ENCODE data around the gene SRP14. TPM values are rescaled to one million over a fixed set of nuclear protein-coding genes. Genes with fewer than 3 reads are reported as not detected.
A peak's percentile ranks its signal among the peaks of the same experiment; 100 is the strongest.

The SRP14 gene
- total RNA-seq, 2 experiments from 2014 or later = 155 to 170 TPM

DNA sequence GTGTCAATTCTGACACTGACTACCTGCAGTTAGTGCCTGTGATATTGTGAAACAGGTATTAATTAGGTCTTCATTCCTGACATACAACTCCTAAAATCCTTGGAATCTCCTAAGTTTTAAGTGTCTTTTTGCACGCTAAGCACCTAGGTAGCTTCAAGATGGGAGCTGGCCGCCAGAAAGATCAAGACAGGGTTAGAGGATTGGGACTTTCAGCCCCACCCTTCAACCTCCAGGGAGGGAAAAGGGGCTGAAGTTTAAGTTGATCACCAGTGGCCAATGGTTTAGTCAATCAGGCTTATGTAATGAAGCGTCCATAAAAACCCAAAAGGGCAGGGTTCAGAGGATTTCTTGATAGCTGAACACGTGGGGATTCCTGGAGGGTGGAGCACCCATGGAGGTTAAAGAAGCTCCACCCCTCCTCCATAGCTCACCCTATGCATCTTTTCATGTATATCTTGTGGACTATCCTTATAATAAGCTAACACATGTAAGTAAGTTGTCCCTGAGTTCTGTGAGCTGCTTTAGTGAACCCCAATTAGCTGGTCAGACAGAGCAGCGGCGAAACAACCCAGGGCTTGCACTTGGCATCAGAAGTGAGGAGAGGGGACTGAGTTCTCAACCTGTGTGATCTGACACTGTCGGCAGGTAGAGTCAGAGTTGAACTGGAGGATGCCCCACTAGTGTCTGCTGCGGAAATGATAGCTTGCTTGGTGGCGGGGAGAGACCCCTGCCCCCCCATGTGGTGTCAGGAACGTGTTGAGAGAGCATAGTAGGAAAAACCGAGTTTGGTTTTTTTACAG, 12.8 kb upstream of the SRP14 start:
- Mint-ChIP-seq H3K27ac (no peak overlapping the region), H3K4me1 (peaks cover 49% of the 10 kb centered on the region), H3K9me3 (no peaks in the 10 kb centered on the region), H3K27me3 (no peaks in the 10 kb centered on the region), H3K36me3 (peaks cover 10% of the 10 kb centered on the region), H3K4me3 (no peak overlapping the region)
- POLR2A ChIA-PET = interaction anchor here (0.6 to 2.1 kb wide), 2 partner anchors 53 to 119 kb away, joined by 3 to 7 read pairs; no protein-coding TSS in a partner anchor
- DNase-seq (no peak), ATAC-seq (ENCODE audit: low read depth) (no peak)

DNA sequence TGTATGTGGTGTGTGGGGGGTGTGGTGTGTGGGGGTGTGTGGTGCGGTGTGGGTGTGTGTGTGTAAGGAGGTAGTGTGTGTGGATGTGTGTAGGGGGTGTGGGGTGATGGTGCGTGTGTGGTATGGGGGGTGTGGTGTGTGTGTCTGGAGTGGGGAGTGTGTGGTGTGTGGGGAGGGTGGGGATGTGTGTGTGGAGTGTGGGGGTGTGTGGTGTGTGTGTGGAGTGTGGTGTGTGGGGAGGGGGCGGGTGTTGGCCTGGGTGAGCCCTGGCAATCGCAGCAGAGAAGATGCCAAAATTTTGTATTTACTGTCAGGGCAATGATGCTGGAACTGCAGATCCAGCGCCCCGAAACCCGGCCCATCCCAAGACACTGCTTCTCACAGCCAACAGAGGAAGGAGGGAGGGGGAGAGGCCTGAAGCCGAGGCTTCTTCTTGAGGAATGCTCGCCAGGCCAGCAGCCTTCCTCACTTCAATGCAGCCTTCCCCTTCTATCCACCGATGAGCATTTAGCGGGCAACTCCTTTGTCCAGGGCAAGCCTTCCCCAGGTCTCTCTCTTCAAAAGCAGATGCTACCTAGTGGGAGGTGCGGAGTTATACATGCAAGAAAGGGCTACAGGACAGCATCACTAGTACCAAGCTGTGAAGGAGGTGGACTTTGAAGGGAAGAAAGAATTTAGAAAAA, 11.9 kb upstream of the SRP14 start:
- Mint-ChIP-seq H3K4me3 (no peak overlapping the region), H3K27ac (no peak overlapping the region), H3K4me1 (peaks cover 52% of the 10 kb centered on the region), H3K9me3 (no peaks in the 10 kb centered on the region), H3K36me3 (peaks cover 10% of the 10 kb centered on the region), H3K27me3 (no peaks in the 10 kb centered on the region)
- DNase-seq = no peak
- ATAC-seq (ENCODE audit: low read depth) = no peak
- POLR2A ChIA-PET = no interaction called here

DNA sequence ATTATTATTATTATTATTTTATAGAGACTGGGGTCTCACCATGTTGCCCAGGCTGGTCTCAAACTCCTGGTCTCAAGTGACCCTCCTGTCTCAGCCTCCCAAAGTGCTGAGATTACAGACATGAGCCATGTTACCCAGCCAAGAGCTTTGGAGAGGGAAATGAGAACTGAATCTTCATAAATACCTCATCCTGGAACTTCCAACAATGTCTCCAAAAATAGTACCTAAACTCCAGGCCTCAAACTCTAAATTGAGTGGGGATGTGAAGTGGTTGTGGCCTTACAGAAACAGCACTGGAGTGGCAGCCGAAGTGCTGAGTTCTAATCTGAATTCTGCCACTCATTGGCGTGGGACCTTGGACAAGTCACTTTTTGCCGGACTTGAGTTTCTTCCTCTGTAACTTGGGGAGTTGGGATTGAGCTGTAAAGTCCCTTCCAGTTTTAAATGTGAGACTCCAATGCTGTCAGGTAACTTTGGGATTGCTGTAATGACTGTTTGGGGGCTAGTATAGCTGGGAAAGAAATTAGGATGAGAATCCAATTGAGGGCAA, 10.0 kb upstream of the SRP14 start:
- no peak for DNase-seq
- no peaks in the 10 kb centered on the region for H3K9me3 Mint-ChIP-seq
- no peaks in the 10 kb centered on the region for H3K27me3 Mint-ChIP-seq
- H3K4me3 Mint-ChIP-seq = no peak overlapping the region
- POLR2A ChIA-PET = interaction anchor here (1.2 to 3.8 kb wide), 6 partner anchors 9 to 225 kb away, joined by 3 to 28 read pairs (median 9); partner anchors contain the start of genes BMF and SRP14
- peaks cover 48% of the 10 kb centered on the region for H3K4me1 Mint-ChIP-seq
- ATAC-seq (ENCODE audit: low read depth) = no peak
- peak overlapping the region; percentile 22 for H3K27ac Mint-ChIP-seq
- H3K36me3 Mint-ChIP-seq = peaks cover 10% of the 10 kb centered on the region

DNA sequence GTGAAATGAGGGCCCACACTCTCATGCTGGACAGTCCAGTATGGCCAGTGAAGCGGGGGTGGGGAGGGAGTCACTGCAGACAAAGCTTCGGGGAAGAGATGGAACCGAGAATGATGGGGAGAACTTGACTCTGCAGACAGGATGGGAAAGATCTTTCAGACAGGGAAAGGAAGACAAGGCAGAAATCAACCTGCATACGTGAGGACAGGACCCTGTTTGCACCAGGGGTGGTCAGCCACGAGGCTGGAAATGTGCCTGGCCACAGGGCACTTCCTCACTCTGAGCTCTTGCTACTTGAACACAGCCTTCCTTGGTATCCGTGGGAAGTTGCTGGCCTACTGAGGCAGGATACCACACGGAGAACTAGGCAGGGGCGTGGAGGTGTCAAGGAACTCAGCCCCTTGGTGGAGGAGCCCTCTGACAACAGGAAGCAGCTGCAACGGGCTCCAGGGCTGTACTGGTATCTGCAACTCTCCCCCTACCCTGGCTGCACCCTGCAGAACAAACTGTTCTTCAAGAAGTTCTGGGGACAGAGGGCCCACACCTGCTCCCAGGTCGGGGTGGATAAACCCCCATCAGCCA, 9.3 kb upstream of the SRP14 start:
- peak; percentile 27 for ATAC-seq (ENCODE audit: low read depth)
- Mint-ChIP-seq H3K27me3 (no peaks in the 10 kb centered on the region), H3K36me3 (peaks cover 10% of the 10 kb centered on the region), H3K4me3 (peak overlapping the region; percentile 65), H3K9me3 (no peaks in the 10 kb centered on the region), H3K27ac (peak overlapping the region; percentile 92), H3K4me1 (peaks cover 48% of the 10 kb centered on the region)
- DNase-seq = peak; percentile 47
- POLR2A ChIA-PET = interaction anchor here (0.5 to 3.8 kb wide), 11 partner anchors 8 to 260 kb away, joined by 3 to 28 read pairs (median 5); partner anchors contain the start of genes BMF, PLCB2 and SRP14

DNA sequence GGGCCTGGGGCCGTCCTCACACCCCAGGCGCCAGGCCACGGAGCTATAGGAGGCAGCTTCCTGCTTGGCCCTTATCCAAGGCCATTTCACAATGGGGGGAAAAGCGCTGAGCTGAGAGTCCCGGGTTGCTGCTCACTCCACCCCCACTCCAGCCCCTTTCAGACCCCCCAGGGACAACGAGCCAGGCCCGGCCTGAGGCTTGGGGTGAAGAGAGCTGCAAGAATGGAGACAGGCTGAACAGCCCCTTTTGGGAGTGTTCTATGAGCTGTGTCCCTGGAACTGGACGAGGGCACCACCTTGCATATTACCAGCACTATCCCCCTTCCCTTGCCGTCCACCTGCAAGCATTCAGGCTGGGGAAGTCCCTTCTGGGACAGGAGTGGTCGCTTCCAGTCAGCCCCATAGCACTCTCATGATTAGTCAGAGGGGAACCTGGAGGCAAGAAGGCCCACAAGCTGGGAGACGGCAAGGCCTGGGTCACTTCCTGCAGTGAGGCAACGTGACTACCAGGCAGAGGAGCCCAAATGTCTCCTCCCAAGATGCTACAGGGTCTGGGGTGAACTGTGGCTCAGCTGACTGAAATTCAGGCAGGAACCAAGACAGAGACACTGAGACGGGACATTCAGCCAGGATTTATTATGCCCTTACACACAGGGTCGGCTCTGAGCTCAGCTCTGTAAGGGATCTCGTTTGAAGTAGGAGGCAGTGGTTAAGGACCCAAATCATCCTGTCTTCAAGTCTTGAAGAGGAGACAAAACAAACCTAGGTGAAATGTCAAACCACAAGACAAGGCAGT, 8.6 kb upstream of the SRP14 start:
- Mint-ChIP-seq H3K4me3 (peak overlapping the region; percentile 65), H3K27ac (peak overlapping the region; percentile 92), H3K4me1 (peaks cover 46% of the 10 kb centered on the region), H3K36me3 (peaks cover 10% of the 10 kb centered on the region), H3K27me3 (no peaks in the 10 kb centered on the region), H3K9me3 (no peaks in the 10 kb centered on the region)
- peak; percentile 55 for DNase-seq
- POLR2A ChIA-PET = interaction anchor here (0.5 to 3.8 kb wide), 12 partner anchors 8 to 260 kb away, joined by 3 to 28 read pairs (median 5); partner anchors contain the start of genes BMF, PLCB2 and SRP14
- ATAC-seq (ENCODE audit: low read depth) = peak; percentile 76

DNA sequence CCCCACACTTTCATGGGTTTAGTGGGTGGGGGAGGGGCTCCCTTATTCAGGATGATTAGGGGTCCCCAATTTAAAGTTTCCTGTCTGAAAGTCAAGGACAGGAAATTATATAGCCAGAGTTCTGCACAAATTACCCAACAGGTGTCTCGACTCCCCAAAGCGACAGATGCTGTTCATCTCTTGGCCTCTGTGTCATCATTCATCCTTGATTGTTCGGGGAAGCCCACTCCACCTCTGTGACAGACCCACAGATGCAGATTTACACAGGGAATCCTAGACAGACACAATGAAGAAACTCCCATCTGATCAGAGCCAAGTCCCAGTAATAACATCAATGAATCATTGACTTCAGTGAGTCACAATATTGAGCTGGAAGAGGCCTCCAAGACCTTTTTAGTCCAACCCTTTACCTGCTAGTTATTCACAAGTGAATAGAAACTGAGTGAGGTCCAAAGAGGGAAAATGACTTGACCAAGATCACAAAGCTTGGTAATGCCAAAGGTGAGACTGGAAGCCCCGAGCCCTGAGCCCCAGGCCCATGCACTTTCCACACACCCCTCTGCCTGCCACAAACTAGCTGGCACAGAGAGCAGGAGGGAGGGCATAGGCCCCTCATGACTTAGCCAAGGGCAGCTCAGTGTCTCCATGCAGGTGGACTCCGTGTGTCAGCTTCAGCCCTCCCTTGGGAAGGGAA, 7.9 kb upstream of the SRP14 start:
- H3K9me3 Mint-ChIP-seq = no peaks in the 10 kb centered on the region
- ATAC-seq (ENCODE audit: low read depth) (no peak), DNase-seq (no peak)
- H3K27ac Mint-ChIP-seq = peak overlapping the region; percentile 10
- POLR2A ChIA-PET = interaction anchor here (0.8 to 3.8 kb wide), 8 partner anchors 7 to 261 kb away, joined by 3 to 28 read pairs (median 6); partner anchors contain the start of genes BMF, BUB1B, PLCB2 and SRP14
- H3K36me3 Mint-ChIP-seq = peaks cover 10% of the 10 kb centered on the region
- peaks cover 44% of the 10 kb centered on the region for H3K4me1 Mint-ChIP-seq
- no peak overlapping the region for H3K4me3 Mint-ChIP-seq
- H3K27me3 Mint-ChIP-seq = no peaks in the 10 kb centered on the region

- Mint-ChIP-seq H3K4me3 (no peak overlapping the region), H3K4me1 (peaks cover 50% of the 10 kb centered on the region), H3K36me3 (peaks cover 10% of the 10 kb centered on the region), H3K27ac (no peak overlapping the region), H3K27me3 (no peaks in the 10 kb centered on the region), H3K9me3 (no peaks in the 10 kb centered on the region)
- DNase-seq = no peak
- POLR2A ChIA-PET = interaction anchor here (0.6 to 1.8 kb wide), 5 partner anchors 53 to 228 kb away, joined by 3 to 7 read pairs (median 3); partner anchors contain the start of gene BUB1B
- no peak for ATAC-seq (ENCODE audit: low read depth)
Observed at GRCh38 chr15:40045572-40046217, 6.7 kb upstream of the SRP14 start.

- peaks cover 54% of the 10 kb centered on the region for H3K4me1 Mint-ChIP-seq
- peaks cover 7% of the 10 kb centered on the region for H3K36me3 Mint-ChIP-seq
- H3K27me3 Mint-ChIP-seq = no peaks in the 10 kb centered on the region
- POLR2A ChIA-PET = interaction anchor here (0.6 to 1.8 kb wide), 5 partner anchors 54 to 229 kb away, joined by 3 to 7 read pairs (median 3); partner anchors contain the start of gene BUB1B
- peak overlapping the region; percentile 68 for H3K4me3 Mint-ChIP-seq
- peak overlapping the region; percentile 74 for H3K27ac Mint-ChIP-seq
- DNase-seq (peak; percentile 83), ATAC-seq (ENCODE audit: low read depth) (peak; percentile 82)
- H3K9me3 Mint-ChIP-seq = no peaks in the 10 kb centered on the region
Observed at GRCh38 chr15:40044717-40045571, 6.0 kb upstream of the SRP14 start.

GRCh38 chr15:40043927-40044716, 5.1 kb upstream of the SRP14 start:
- H3K9me3 Mint-ChIP-seq = no peaks in the 10 kb centered on the region
- H3K27ac Mint-ChIP-seq = no peak overlapping the region
- no peaks in the 10 kb centered on the region for H3K27me3 Mint-ChIP-seq
- H3K4me3 Mint-ChIP-seq = no peak overlapping the region
- H3K36me3 Mint-ChIP-seq = peaks cover 3% of the 10 kb centered on the region
- no peak for ATAC-seq (ENCODE audit: low read depth)
- peaks cover 47% of the 10 kb centered on the region for H3K4me1 Mint-ChIP-seq
- no peak for DNase-seq
- POLR2A ChIA-PET = no interaction called here

GRCh38 chr15:40042791-40043320, 3.9 kb upstream of the SRP14 start:
- no peaks in the 10 kb centered on the region for H3K36me3 Mint-ChIP-seq
- POLR2A ChIA-PET = no interaction called here
- H3K4me1 Mint-ChIP-seq = peaks cover 42% of the 10 kb centered on the region
- no peaks in the 10 kb centered on the region for H3K27me3 Mint-ChIP-seq
- ATAC-seq (ENCODE audit: low read depth) (no peak), DNase-seq (no peak)
- no peak overlapping the region for H3K4me3 Mint-ChIP-seq
- no peak overlapping the region for H3K27ac Mint-ChIP-seq
- H3K9me3 Mint-ChIP-seq = no peaks in the 10 kb centered on the region

All from activated naive CD8-positive, alpha-beta T cell treated with anti-CD3 and anti-CD28 coated beads, Interleukin-2, amount 10 ng/mL, durations not matched to agents 7 days and 5 days (primary cell).